KMS-11 (cell line): ENCODE data around the gene MT1M.

ENCODE experiments used
- H2AFZ ChIP-seq: fragments of 200-600 bp; sonication (generic); 2 replicates; pipeline ENCODE4 v1.6.1; 2016; ENCODE audit warnings: antibody characterized with exemption, mixed run types, low read depth
- H3K27ac ChIP-seq: fragments of 200-600 bp; sonication (generic); 2 replicates; pipeline ENCODE4 v1.6.1; 2016; ENCODE audit warnings: mild to moderate bottlenecking, mixed run types
- H3K27me3 ChIP-seq: fragments of 200-600 bp; sonication (generic); 2 replicates; pipeline ENCODE4 v1.6.1; 2017; ENCODE audit warnings: mild to moderate bottlenecking, low read depth, mixed run types, moderate library complexity; ENCODE audit not compliant: insufficient read depth
- H3K36me3 ChIP-seq: fragments of 200-600 bp; sonication (generic); 2 replicates; pipeline ENCODE4 v1.6.1; 2017; ENCODE audit warnings: mild to moderate bottlenecking, mixed run types; ENCODE audit not compliant: insufficient read depth
- H3K4me1 ChIP-seq: fragments of 200-600 bp; sonication (generic); 2 replicates; pipeline ENCODE4 v1.6.1; 2016; ENCODE audit warnings: mild to moderate bottlenecking, low read depth, mixed run types; ENCODE audit not compliant: poor library complexity, severe bottlenecking
- H3K4me2 ChIP-seq: fragments of 200-600 bp; sonication (generic); 2 replicates; pipeline ENCODE4 v1.7.0; 2016; ENCODE audit warnings: mild to moderate bottlenecking, mixed run types
- H3K4me3 ChIP-seq: fragments of 200-600 bp; sonication (generic); IDR thresholded peaks from 2 replicates; pipeline ENCODE4 v1.6.1; 2017; ENCODE audit warnings: low read depth, low read length, mixed read lengths; ENCODE audit not compliant: insufficient read depth
- H3K79me2 ChIP-seq: fragments of 200-600 bp; sonication (generic); 2 replicates; pipeline ENCODE4 v1.6.1; 2016; ENCODE audit warnings: low read depth, mixed run types; ENCODE audit not compliant: insufficient read depth
- H3K9ac ChIP-seq: fragments of 200-600 bp; sonication (generic); 2 replicates; pipeline ENCODE4 v1.6.1; 2016; ENCODE audit warnings: mild to moderate bottlenecking, mixed run types
- H4K20me1 ChIP-seq: fragments of 200-600 bp; sonication (generic); 2 replicates; pipeline ENCODE4 v1.6.1; 2016; ENCODE audit warnings: mild to moderate bottlenecking, mixed run types; ENCODE audit not compliant: insufficient read depth
- TF ChIP-seq, protein P1 (sequence below): fragments of 200-600 bp; sonication (generic); conservative IDR thresholded peaks from 2 replicates; pipeline ENCODE4 v1.6.1; 2017; ENCODE audit warnings: low read depth, mild to moderate bottlenecking, antibody characterized with exemption, low read length, moderate library complexity, mixed read lengths

The MT1M gene

DNA sequence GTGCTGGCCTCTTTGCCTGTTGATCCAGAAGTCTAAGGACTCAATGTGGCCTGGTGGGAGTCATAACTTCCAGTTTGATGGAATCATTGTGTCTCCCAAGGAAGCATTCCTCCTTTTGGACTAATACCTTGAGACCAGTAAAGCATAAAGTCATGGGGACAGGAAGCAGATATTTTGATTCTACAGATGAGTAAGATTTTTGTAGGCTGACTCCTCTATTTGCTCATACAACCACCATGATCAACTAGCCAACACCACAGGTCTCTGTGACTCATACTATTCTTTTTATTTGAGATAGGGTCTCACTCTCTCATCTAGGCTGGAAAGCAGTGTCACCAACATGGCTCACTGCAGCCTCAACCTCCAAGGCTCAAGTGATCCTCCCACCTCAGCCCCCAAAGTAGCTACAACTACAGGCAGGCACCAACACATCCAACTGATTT, 17.9 kb upstream of the MT1M start:
- H3K27me3 ChIP-seq: peaks cover 5% of the 10 kb centered on the region; the same call in 1 of the 2 replicates
- H3K9ac ChIP-seq: no peak overlapping the region
- H3K27ac ChIP-seq: no peak overlapping the region
- no peaks in the 10 kb centered on the region for H3K36me3 ChIP-seq
- TF ChIP-seq, protein P1, sequence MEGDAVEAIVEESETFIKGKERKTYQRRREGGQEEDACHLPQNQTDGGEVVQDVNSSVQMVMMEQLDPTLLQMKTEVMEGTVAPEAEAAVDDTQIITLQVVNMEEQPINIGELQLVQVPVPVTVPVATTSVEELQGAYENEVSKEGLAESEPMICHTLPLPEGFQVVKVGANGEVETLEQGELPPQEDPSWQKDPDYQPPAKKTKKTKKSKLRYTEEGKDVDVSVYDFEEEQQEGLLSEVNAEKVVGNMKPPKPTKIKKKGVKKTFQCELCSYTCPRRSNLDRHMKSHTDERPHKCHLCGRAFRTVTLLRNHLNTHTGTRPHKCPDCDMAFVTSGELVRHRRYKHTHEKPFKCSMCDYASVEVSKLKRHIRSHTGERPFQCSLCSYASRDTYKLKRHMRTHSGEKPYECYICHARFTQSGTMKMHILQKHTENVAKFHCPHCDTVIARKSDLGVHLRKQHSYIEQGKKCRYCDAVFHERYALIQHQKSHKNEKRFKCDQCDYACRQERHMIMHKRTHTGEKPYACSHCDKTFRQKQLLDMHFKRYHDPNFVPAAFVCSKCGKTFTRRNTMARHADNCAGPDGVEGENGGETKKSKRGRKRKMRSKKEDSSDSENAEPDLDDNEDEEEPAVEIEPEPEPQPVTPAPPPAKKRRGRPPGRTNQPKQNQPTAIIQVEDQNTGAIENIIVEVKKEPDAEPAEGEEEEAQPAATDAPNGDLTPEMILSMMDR: no peak
- no peaks in the 10 kb centered on the region for H3K79me2 ChIP-seq
- H2AFZ ChIP-seq: no peak overlapping the region
- no peaks in the 10 kb centered on the region for H4K20me1 ChIP-seq
- H3K4me3 ChIP-seq: no peak overlapping the region
- H3K4me2 ChIP-seq: no peak overlapping the region
- peaks cover 6% of the 10 kb centered on the region for H3K4me1 ChIP-seq

DNA sequence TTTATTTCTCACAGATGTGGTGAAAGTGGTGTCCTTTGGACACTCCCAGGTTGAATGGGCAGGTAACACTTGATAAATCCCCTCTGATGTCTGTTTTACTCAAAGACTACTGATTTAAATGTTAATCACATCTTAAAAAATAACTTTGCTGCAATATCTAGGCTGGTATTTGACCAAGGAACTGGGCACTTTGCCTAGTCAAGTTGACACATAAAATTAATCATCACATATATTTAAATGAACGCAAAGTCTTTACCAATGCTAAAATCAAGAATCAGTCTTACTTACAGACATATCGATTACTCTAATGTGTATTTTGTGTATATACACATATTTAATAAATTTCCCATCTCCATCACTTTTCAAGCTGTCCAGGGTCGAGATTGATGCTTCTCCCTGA, 17.1 kb upstream of the MT1M start:
- Histone ChIP-seq H3K4me1 (no peaks in the 10 kb centered on the region), H3K36me3 (no peaks in the 10 kb centered on the region), H3K4me3 (no peak overlapping the region), H3K79me2 (no peaks in the 10 kb centered on the region), H4K20me1 (no peaks in the 10 kb centered on the region), H3K9ac (no peak overlapping the region), H3K4me2 (no peak overlapping the region), H3K27me3 (peaks cover 5% of the 10 kb centered on the region; the same call in 1 of the 2 replicates), H2AFZ (no peak overlapping the region), H3K27ac (no peak overlapping the region)
- TF ChIP-seq, protein P1: no peak

DNA sequence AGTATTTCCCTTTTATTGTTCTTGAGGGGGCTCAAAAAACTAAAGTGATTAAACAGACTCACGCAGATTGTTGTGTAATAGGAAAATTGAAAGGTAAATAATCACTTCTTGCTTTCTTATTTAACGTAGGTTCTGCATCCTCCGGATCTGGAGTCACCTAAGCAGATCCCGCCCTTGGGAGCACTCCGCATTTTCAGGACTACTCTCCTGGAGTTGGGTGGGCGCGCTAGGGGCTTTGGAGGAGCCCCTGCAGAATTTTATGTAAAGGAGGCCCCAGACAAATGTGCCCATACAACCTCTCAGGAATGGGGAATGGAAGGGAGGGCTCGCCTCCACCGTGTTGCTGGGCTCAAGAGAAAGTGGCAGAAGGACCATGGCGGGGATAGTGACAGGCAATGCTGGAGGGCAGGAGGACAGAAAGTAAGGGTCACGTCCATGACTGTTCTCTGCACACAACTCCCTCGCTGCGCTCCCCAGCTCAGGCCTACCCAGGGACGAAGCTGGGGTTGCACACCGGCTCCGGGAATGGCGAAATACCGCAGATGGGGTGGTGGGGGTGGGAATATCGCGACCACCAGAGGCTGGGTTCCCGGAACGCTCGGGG, 15.7 kb upstream of the MT1M start:
- no peak overlapping the region for H3K4me3 ChIP-seq
- no peak overlapping the region for H3K9ac ChIP-seq
- H3K36me3 ChIP-seq: no peaks in the 10 kb centered on the region
- no peaks in the 10 kb centered on the region for H3K79me2 ChIP-seq
- no peaks in the 10 kb centered on the region for H3K4me1 ChIP-seq
- no peaks in the 10 kb centered on the region for H3K27me3 ChIP-seq
- H4K20me1 ChIP-seq: no peaks in the 10 kb centered on the region
- no peak overlapping the region for H2AFZ ChIP-seq
- no peak overlapping the region for H3K27ac ChIP-seq
- H3K4me2 ChIP-seq: no peak overlapping the region
- TF ChIP-seq, protein P1: no peak

DNA sequence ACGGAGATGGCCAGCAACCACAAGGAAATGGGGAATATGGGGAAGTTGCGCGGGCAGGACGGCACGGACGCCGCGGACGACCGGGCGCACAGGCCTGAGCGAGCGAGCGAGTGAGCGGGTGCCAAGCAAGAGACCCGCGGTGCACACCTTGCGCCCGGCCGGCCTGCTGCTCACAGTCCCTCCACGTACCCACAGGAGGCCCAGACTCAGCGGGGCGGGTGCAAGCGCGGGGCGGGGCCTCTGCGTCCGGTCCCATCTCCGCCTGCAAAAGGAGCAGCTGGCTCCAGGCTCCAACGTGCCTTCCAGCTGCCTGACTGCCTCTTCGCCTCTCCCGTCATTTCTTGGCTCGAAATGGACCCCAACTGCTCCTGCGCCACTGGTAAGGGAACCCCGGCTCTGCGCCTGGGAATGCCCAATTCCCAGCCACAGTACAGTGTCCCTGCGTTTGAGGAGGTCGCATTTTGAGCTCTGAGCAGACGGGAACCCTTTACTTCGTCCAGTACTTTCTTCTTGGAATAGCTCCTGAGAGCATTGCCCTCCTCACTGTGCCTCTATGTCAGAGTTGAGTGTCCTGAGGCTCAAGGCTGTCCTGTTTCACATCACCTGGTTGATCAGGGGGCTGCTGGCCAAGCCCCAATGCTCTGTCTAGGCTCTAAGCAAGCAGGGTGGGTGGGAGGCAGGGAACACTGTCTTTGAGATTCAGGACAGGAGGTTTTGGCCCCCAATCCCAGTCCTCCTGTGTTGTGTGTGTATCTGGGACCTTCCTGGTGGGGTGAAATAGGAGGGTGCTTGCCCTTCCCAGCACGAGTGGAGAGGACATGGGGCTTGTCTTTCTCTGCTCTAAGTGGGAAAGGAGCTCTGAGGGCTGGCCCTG, 15.0 kb upstream of the MT1M start:
- Histone ChIP-seq H3K9ac (no peak overlapping the region), H3K27ac (no peak overlapping the region), H3K4me3 (no peak overlapping the region), H2AFZ (no peak overlapping the region), H4K20me1 (no peaks in the 10 kb centered on the region), H3K79me2 (no peaks in the 10 kb centered on the region), H3K36me3 (no peaks in the 10 kb centered on the region), H3K4me2 (no peak overlapping the region), H3K4me1 (no peaks in the 10 kb centered on the region), H3K27me3 (no peaks in the 10 kb centered on the region)
- TF ChIP-seq, protein P1: no peak
